Astrocyte (in vitro differentiated cells and primary cell): ENCODE results near the gene RELB. TPM values are rescaled to one million over a fixed set of nuclear protein-coding genes. Genes with fewer than 3 reads are reported as not detected.

Experiments used
- DNase-seq: peaks from one replicate; pipeline ENCODE4 v3.0.0-alpha.2; 2010; ENCODE audit warnings: low read depth
- FAIRE-seq: peaks from 2 replicates; lab custom pipeline; 2011; peaks lifted over from hg19 to GRCh38; lab: Jason Lieb, UNC
- H2AFZ ChIP-seq: 2 replicates; pipeline ENCODE4 v1.6.0; 2012; ENCODE audit warnings: low read depth, low read length, inconsistent platforms
- H3K27ac ChIP-seq: 2 replicates; pipeline ENCODE4 v1.5.1; 2011; ENCODE audit warnings: low read depth, low read length, inconsistent platforms
- H3K27me3 ChIP-seq: 2 replicates; pipeline ENCODE4 v1.6.0; 2011; ENCODE audit warnings: low read length, inconsistent platforms; ENCODE audit not compliant: insufficient read depth
- H3K36me3 ChIP-seq: 2 replicates; pipeline ENCODE4 v1.5.1; 2011; ENCODE audit warnings: low read length, inconsistent platforms; ENCODE audit not compliant: insufficient read depth
- H3K4me1 ChIP-seq: 2 replicates; pipeline ENCODE4 v1.5.1; 2011; ENCODE audit warnings: low read length, inconsistent platforms; ENCODE audit not compliant: insufficient read depth
- H3K4me2 ChIP-seq: 2 replicates; pipeline ENCODE4 v1.6.0; 2012; ENCODE audit warnings: low read length, inconsistent platforms
- H3K4me3 ChIP-seq: 2 replicates; pipeline ENCODE4 v1.5.1; 2011; ENCODE audit warnings: low read depth, mild to moderate bottlenecking, low read length, inconsistent platforms; ENCODE audit not compliant: insufficient read depth
- H3K79me2 ChIP-seq: 2 replicates; pipeline ENCODE4 v1.6.0; 2012; ENCODE audit warnings: mild to moderate bottlenecking, low read length, inconsistent platforms; ENCODE audit not compliant: insufficient read depth
- H3K9ac ChIP-seq: 2 replicates; pipeline ENCODE4 v1.6.0; 2012; ENCODE audit warnings: mild to moderate bottlenecking, low read length, inconsistent platforms
- H3K9me3 ChIP-seq: 2 replicates; pipeline ENCODE4 v1.5.1; 2012; ENCODE audit warnings: low read depth, mild to moderate bottlenecking, low read length, inconsistent platforms; ENCODE audit not compliant: insufficient read depth
- H4K20me1 ChIP-seq: 2 replicates; pipeline ENCODE4 v1.6.0; 2012; ENCODE audit warnings: low read length, inconsistent platforms; ENCODE audit not compliant: insufficient read depth
- H3K27ac Mint-ChIP-seq: one replicate; pipeline ENCODE4 v1.8.0; 2021; ENCODE audit warnings: mild to moderate bottlenecking, mixed read lengths; ENCODE audit not compliant: unreplicated experiment
- H3K27me3 Mint-ChIP-seq: one replicate; pipeline ENCODE4 v1.8.0; 2021; ENCODE audit warnings: low read depth, mixed read lengths; ENCODE audit not compliant: unreplicated experiment
- H3K36me3 Mint-ChIP-seq: one replicate; pipeline ENCODE4 v1.8.0; 2021; ENCODE audit warnings: low read depth, mixed read lengths; ENCODE audit not compliant: unreplicated experiment
- H3K4me1 Mint-ChIP-seq: one replicate; pipeline ENCODE4 v1.8.0; 2021; ENCODE audit warnings: low read depth, mixed read lengths; ENCODE audit not compliant: unreplicated experiment
- H3K4me3 Mint-ChIP-seq: one replicate; pipeline ENCODE4 v1.8.0; 2021; ENCODE audit warnings: mild to moderate bottlenecking, moderate library complexity, mixed read lengths; ENCODE audit not compliant: unreplicated experiment
- H3K9me3 Mint-ChIP-seq: one replicate; pipeline ENCODE4 v1.8.0; 2021; ENCODE audit warnings: mild to moderate bottlenecking, mixed read lengths; ENCODE audit not compliant: unreplicated experiment
- EZH2 ChIP-seq: IDR thresholded peaks from 2 replicates; pipeline ENCODE4 v1.6.1; 2012; ENCODE audit warnings: mild to moderate bottlenecking, low read length, inconsistent platforms; ENCODE audit not compliant: insufficient read depth
- total RNA-seq: library from RNA; stranded (reverse); gene quantifications from 2 replicates; pipeline ENCODE4 v1.2.1, GENCODE V29; 2021
- TF ChIP-seq, protein P1 (sequence below): IDR thresholded peaks from 2 replicates; pipeline ENCODE4 v1.5.1; 2011; ENCODE audit warnings: low read depth, mild to moderate bottlenecking, inconsistent platforms, low read length, moderate library complexity; ENCODE audit not compliant: insufficient read depth

RELB gene
- total RNA-seq, 1 donor from 2014 or later, result 14.0 TPM

DNA sequence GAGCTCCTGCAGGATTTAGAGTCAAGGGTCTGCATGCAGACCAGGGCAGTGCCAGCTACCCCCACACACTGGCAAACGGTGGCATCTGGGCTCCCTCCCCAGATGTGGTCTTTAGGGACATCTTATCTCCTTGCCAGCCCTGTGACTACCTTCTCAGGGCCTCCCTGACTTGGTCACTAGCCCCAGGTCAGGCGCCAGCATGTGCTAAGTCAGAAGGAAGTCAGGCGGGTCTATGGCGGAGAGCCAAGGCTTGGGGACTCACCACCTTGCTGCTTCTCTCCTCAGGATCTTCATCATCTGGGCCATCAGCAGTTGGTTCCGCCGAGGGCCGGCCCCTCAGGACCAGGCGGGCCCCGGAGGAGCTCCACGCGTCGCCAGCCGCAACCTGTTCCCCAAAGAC lies 28.5 kb upstream of the RELB start:
- TF ChIP-seq EZH2, result no peak
- TF ChIP-seq, protein P1, sequence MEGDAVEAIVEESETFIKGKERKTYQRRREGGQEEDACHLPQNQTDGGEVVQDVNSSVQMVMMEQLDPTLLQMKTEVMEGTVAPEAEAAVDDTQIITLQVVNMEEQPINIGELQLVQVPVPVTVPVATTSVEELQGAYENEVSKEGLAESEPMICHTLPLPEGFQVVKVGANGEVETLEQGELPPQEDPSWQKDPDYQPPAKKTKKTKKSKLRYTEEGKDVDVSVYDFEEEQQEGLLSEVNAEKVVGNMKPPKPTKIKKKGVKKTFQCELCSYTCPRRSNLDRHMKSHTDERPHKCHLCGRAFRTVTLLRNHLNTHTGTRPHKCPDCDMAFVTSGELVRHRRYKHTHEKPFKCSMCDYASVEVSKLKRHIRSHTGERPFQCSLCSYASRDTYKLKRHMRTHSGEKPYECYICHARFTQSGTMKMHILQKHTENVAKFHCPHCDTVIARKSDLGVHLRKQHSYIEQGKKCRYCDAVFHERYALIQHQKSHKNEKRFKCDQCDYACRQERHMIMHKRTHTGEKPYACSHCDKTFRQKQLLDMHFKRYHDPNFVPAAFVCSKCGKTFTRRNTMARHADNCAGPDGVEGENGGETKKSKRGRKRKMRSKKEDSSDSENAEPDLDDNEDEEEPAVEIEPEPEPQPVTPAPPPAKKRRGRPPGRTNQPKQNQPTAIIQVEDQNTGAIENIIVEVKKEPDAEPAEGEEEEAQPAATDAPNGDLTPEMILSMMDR, result no peak
- Histone ChIP-seq H3K4me1 (no peaks in the 10 kb centered on the region), H3K4me3 (no peak overlapping the region), H2AFZ (no peak overlapping the region), H3K79me2 (peaks cover 14% of the 10 kb centered on the region), H3K9ac (no peak overlapping the region), H3K27me3 (no peaks in the 10 kb centered on the region), H4K20me1 (peaks cover 24% of the 10 kb centered on the region), H3K9me3 (no peaks in the 10 kb centered on the region), H3K27ac (no peak overlapping the region), H3K4me2 (no peak overlapping the region), H3K36me3 (peaks cover 28% of the 10 kb centered on the region)
- Mint-ChIP-seq H3K27ac (no peak overlapping the region), H3K4me1 (no peaks in the 10 kb centered on the region), H3K9me3 (no peaks in the 10 kb centered on the region), H3K27me3 (no peaks in the 10 kb centered on the region), H3K36me3 (peaks cover 6% of the 10 kb centered on the region), H3K4me3 (no peak overlapping the region)
- DNase-seq (no peak), FAIRE-seq (no peak)

GRCh38 chr19:44973982-44974735 lies 27.1 kb upstream of the RELB start:
- H3K4me1 Mint-ChIP-seq, result no peaks in the 10 kb centered on the region
- peaks cover 12% of the 10 kb centered on the region for H3K36me3 Mint-ChIP-seq
- Histone ChIP-seq H3K9me3 (no peaks in the 10 kb centered on the region), H3K4me1 (no peaks in the 10 kb centered on the region), H3K36me3 (peaks cover 28% of the 10 kb centered on the region), H3K27me3 (no peaks in the 10 kb centered on the region), H3K79me2 (peaks cover 6% of the 10 kb centered on the region), H2AFZ (no peak overlapping the region), H3K27ac (no peak overlapping the region), H3K4me2 (no peak overlapping the region), H3K4me3 (no peak overlapping the region), H4K20me1 (peaks cover 15% of the 10 kb centered on the region), H3K9ac (no peak overlapping the region)
- DNase-seq (no peak), FAIRE-seq (no peak)
- H3K4me3 Mint-ChIP-seq, result no peak overlapping the region
- H3K9me3 Mint-ChIP-seq, result no peaks in the 10 kb centered on the region
- TF ChIP-seq, protein P1, result no peak
- no peak for TF ChIP-seq EZH2
- no peak overlapping the region for H3K27ac Mint-ChIP-seq
- no peaks in the 10 kb centered on the region for H3K27me3 Mint-ChIP-seq

DNA sequence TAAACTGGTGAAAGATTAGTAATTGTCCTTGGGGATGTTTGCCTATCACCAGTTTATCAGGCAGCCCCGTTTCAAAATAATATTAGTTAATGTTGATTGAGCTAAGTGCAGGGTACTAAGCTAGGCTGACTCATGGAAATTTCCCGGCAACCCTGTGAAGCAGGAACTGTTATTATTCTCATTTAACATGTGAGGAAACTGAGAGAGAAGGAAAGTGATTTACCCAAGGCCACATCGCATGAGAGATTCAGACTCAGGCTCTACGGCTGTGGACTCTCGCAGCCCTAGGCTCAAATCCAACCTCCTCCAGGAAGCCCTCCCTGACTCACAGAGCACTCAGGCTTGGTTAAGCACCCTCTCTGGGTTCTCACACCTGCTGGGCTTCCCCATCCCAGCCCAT lies 26.4 kb upstream of the RELB start:
- H3K36me3 Mint-ChIP-seq, result peaks cover 19% of the 10 kb centered on the region

More for the DNA sequence above, 26.4 kb upstream of the RELB start:
- H3K36me3 ChIP-seq, result peaks cover 27% of the 10 kb centered on the region
- H3K9ac ChIP-seq, result no peak overlapping the region
- H3K4me1 ChIP-seq, result no peaks in the 10 kb centered on the region
- no peak for FAIRE-seq
- H3K4me3 ChIP-seq, result no peak overlapping the region
- no peaks in the 10 kb centered on the region for H3K27me3 ChIP-seq
- H2AFZ ChIP-seq, result no peak overlapping the region
- H3K27ac ChIP-seq, result no peak overlapping the region
- TF ChIP-seq EZH2, result no peak
- TF ChIP-seq, protein P1, result no peak
- no peaks in the 10 kb centered on the region for H3K9me3 ChIP-seq
- H3K27me3 Mint-ChIP-seq, result no peaks in the 10 kb centered on the region
- H3K79me2 ChIP-seq, result peaks cover 5% of the 10 kb centered on the region
- H3K27ac Mint-ChIP-seq, result no peak overlapping the region
- no peaks in the 10 kb centered on the region for H3K4me1 Mint-ChIP-seq
- no peak overlapping the region for H3K4me2 ChIP-seq
- no peak for DNase-seq
- H3K9me3 Mint-ChIP-seq, result no peaks in the 10 kb centered on the region
- no peak overlapping the region for H3K4me3 Mint-ChIP-seq
- peaks cover 14% of the 10 kb centered on the region for H4K20me1 ChIP-seq
